Kidney (tissue), 14 donors: ENCODE measurements around the gene NFIA. TPM values are rescaled to one million over a fixed set of nuclear protein-coding genes. Genes with fewer than 3 reads are reported as not detected.

Experiments
- DNase-seq, 5 donors: peaks; one replicate each; pipeline ENCODE4 v3.0.0-alpha.2; 2013 to 2020
- FAIRE-seq: peaks from 2 replicates; lab custom pipeline; 2012; peaks lifted over from hg19 to GRCh38; lab: Jason Lieb, UNC
- H3K27ac ChIP-seq, 2 donors: one replicate each; pipeline ENCODE4 v1.7.0; 2013; ENCODE audit warnings: low read depth in 2 of 2, low read length in 2 of 2, inconsistent platforms in 1 of 2
- H3K27me3 ChIP-seq: one replicate; pipeline ENCODE4 v1.7.1; 2013; ENCODE audit warnings: low read length, inconsistent platforms; ENCODE audit not compliant: control insufficient read depth, insufficient read depth
- H3K36me3 ChIP-seq, 3 donors: one replicate each; pipeline versions ENCODE4 v1.7.0 to v1.7.1; 2013; ENCODE audit warnings: low read length in 3 of 3, control low read depth in 1 of 3, inconsistent platforms in 1 of 3; ENCODE audit not compliant: insufficient read depth in 3 of 3, control insufficient read depth in 2 of 3
- H3K4me1 ChIP-seq, 3 donors: one replicate each; pipeline versions ENCODE4 v1.7.0 to v1.7.1; 2013; ENCODE audit warnings: low read length in 3 of 3, inconsistent platforms in 1 of 3, low read depth in 1 of 3; ENCODE audit not compliant: control insufficient read depth in 2 of 3, insufficient read depth in 2 of 3
- H3K4me3 ChIP-seq, 3 donors: one replicate each; pipeline versions ENCODE4 v1.7.0 to v1.8.1; 2013; ENCODE audit warnings: low read length in 3 of 3, control low read depth in 1 of 3, inconsistent platforms in 1 of 3
- H3K9ac ChIP-seq, 3 donors: one replicate each; pipeline versions ENCODE4 v1.7.0 to v1.7.1; 2013; ENCODE audit warnings: low read length in 3 of 3, control low read depth in 1 of 3, inconsistent platforms in 1 of 3
- H3K9me3 ChIP-seq, 3 donors: one replicate each; pipeline versions ENCODE4 v1.7.0 to v1.7.1; 2013; ENCODE audit warnings: low read length in 3 of 3, control low read depth in 1 of 3, inconsistent platforms in 1 of 3; ENCODE audit not compliant: control insufficient read depth in 2 of 3, insufficient read depth in 1 of 3
- CTCF ChIP-seq: IDR thresholded peaks from 3 replicates; pipeline ENCODE4 v1.5.1; 2012; ENCODE audit warnings: mild to moderate bottlenecking, moderate library complexity, borderline replicate concordance; ENCODE audit not compliant: insufficient read depth; ENCODE audit errors: extremely low read depth
- intact Hi-C: fragments of 100-400 bp; cut with DNase I; formaldehyde crosslinking; loops from one replicate; pipeline ENCODE4 v1.11.1; 2022
- polyA plus RNA-seq: library from polyadenylated mRNA; stranded (reverse); fragments of 350-450 nt; fragmentation: Illumina TruSeq; extraction: RNeasy Lipid Tissue Mini Kit (QIAGEN cat#74804); gene quantifications from one replicate; pipeline ENCODE4 v1.2.3, GENCODE V29; 2014; ENCODE audit warnings: low read depth, low replicate concordance; ENCODE audit not compliant: insufficient read depth
- total RNA-seq: library from RNA; stranded (reverse); fragmentation: NEBNext Ultra II Directional; extraction: Animal tissue kit (Norgen Biotek cat#: 25700); gene quantifications from one replicate; pipeline ENCODE4 v1.2.1, GENCODE V29; 2021
- donor health status: control.
- donor health status: control.
- donor health status: control.
- donor health status: control.
- donor health status: control.
- donor health status: DM: yes; HTN: yes; CAD: no.
- donor health status: Normal renal cell carcinoma (clear cell type).

Gene NFIA
- total and polyA plus RNA-seq, 2 donors from 2014 or later: 4.8 to 87.5 TPM

GRCh38 chr1:61316493-61316892 lies 234.1 kb downstream of the NFIA start:
- FAIRE-seq (no peak), DNase-seq (no peak)
- H3K36me3 ChIP-seq: no peaks in the 10 kb centered on the region
- H3K4me3 ChIP-seq: no peak overlapping the region
- H3K27ac ChIP-seq: no peak overlapping the region
- no peak overlapping the region for H3K9ac ChIP-seq
- H3K4me1 ChIP-seq: peaks cover 0 to 5% (median 0%) of the 10 kb centered on the region in 3 donors
- intact Hi-C loops: no loop called here
- H3K9me3 ChIP-seq: no peaks in the 10 kb centered on the region
- no peak for TF ChIP-seq CTCF
- H3K27me3 ChIP-seq: no peaks in the 10 kb centered on the region

GRCh38 chr1:61318319-61319125 lies 236.2 kb downstream of the NFIA start:
- H3K4me1 ChIP-seq: peaks cover 0 to 5% (median 0%) of the 10 kb centered on the region in 3 donors
- FAIRE-seq (no peak), DNase-seq (peak in 3 of 5 donors; percentile 58 to 90 (median 87))
- H3K27ac ChIP-seq: peak overlapping the region in 1 of 2 donors; percentile 49
- H3K36me3 ChIP-seq: no peaks in the 10 kb centered on the region
- no peak for TF ChIP-seq CTCF
- intact Hi-C loops: no loop called here
- H3K27me3 ChIP-seq: no peaks in the 10 kb centered on the region
- H3K9ac ChIP-seq: no peak overlapping the region
- H3K9me3 ChIP-seq: no peaks in the 10 kb centered on the region
- peak overlapping the region in 1 of 3 donors; percentile 0 for H3K4me3 ChIP-seq

GRCh38 chr1:61320575-61320974 lies 238.2 kb downstream of the NFIA start:
- no peak for TF ChIP-seq CTCF
- Histone ChIP-seq H3K9ac (no peak overlapping the region), H3K9me3 (no peaks in the 10 kb centered on the region), H3K27me3 (no peaks in the 10 kb centered on the region), H3K4me1 (peaks cover 0 to 5% (median 0%) of the 10 kb centered on the region in 3 donors), H3K27ac (no peak overlapping the region), H3K4me3 (no peak overlapping the region), H3K36me3 (no peaks in the 10 kb centered on the region)
- intact Hi-C loops: no loop called here
- no peak for DNase-seq
- no peak for FAIRE-seq
